SJCRH30 (cell line): ENCODE data around the gene ANKRD16. TPM values are rescaled to one million over a fixed set of nuclear protein-coding genes. Genes with fewer than 3 reads are reported as not detected.
"Not testable (repeated sequence)": the region's sequence is repeated elsewhere in the genome, so short reads cannot be mapped to it uniquely, and the experiment has no call there.

Experiments used
- DNase-seq, 2 experiments: peaks; one replicate each; pipeline ENCODE4 v3.0.0-alpha.2; 2015 to 2020
- H3K27ac ChIP-seq: fragments of 250-450 bp; sonication (Bioruptor Pico); 2 replicates; pipeline ENCODE4 v1.5.1; 2020; ENCODE audit warnings: mild to moderate bottlenecking, moderate library complexity
- H3K27me3 ChIP-seq: fragments of 250-450 bp; sonication (Bioruptor Pico); 2 replicates; pipeline ENCODE4 v1.5.1; 2020; ENCODE audit warnings: mild to moderate bottlenecking, moderate library complexity
- H3K36me3 ChIP-seq: fragments of 250-450 bp; sonication (Bioruptor Pico); 2 replicates; pipeline ENCODE4 v1.5.1; 2020; ENCODE audit warnings: mild to moderate bottlenecking, moderate library complexity
- H3K4me1 ChIP-seq: fragments of 250-450 bp; sonication (Bioruptor Pico); 2 replicates; pipeline ENCODE4 v1.5.1; 2020; ENCODE audit warnings: mild to moderate bottlenecking, moderate library complexity
- H3K4me3 ChIP-seq: fragments of 250-450 bp; sonication (Bioruptor Pico); 2 replicates; pipeline ENCODE4 v1.5.1; 2020; ENCODE audit warnings: mild to moderate bottlenecking, moderate library complexity
- H3K9me3 ChIP-seq: fragments of 250-450 bp; sonication (Bioruptor Pico); replicated peaks from 2 replicates; pipeline ENCODE4 v1.5.1; 2020; ENCODE audit warnings: mild to moderate bottlenecking, moderate library complexity
- total RNA-seq: library from RNA; depleted of rRNA; stranded (reverse); fragments of >200 nt; shearing (Covaris generic); gene quantifications from 2 replicates; pipeline ENCODE4 v1.2.3, GENCODE V29; 2014

The ANKRD16 gene
- total RNA-seq, 1 experiment from 2014 or later, result 5.6 TPM

- DNase-seq, result no peak
Measured at GRCh38 chr10:5876181-5876768, 13.4 kb downstream of the ANKRD16 start.

GRCh38 chr10:5873515-5873995 lies 16.1 kb downstream of the ANKRD16 start:
- no peaks in the 10 kb centered on the region for H3K27me3 ChIP-seq
- no peaks in the 10 kb centered on the region for H3K4me1 ChIP-seq
- H3K4me3 ChIP-seq, result no peak overlapping the region
- H3K9me3 ChIP-seq, result no peaks in the 10 kb centered on the region
- H3K36me3 ChIP-seq, result no peaks in the 10 kb centered on the region
- no peak overlapping the region for H3K27ac ChIP-seq
- peak; percentile 29 to 76 for DNase-seq

More at GRCh38 chr10:5876181-5876768, 13.4 kb downstream of the ANKRD16 start:
- Histone ChIP-seq H3K4me3 (no peak overlapping the region), H3K36me3 (no peaks in the 10 kb centered on the region), H3K27ac (no peak overlapping the region), H3K27me3 (no peaks in the 10 kb centered on the region), H3K4me1 (no peaks in the 10 kb centered on the region), H3K9me3 (no peaks in the 10 kb centered on the region)

GRCh38 chr10:5871596-5871995 lies 18.1 kb downstream of the ANKRD16 start:
- no peak for DNase-seq
- no peaks in the 10 kb centered on the region for H3K27me3 ChIP-seq
- no peak overlapping the region for H3K27ac ChIP-seq

GRCh38 chr10:5869156-5869555 lies 20.5 kb downstream of the ANKRD16 start:
- DNase-seq, result no peak
- no peaks in the 10 kb centered on the region for H3K36me3 ChIP-seq
- H3K9me3 ChIP-seq, result no peaks in the 10 kb centered on the region
- no peaks in the 10 kb centered on the region for H3K4me1 ChIP-seq
- H3K27me3 ChIP-seq, result no peaks in the 10 kb centered on the region
- no peak overlapping the region for H3K4me3 ChIP-seq
- H3K27ac ChIP-seq, result no peak overlapping the region

More at GRCh38 chr10:5871596-5871995, 18.1 kb downstream of the ANKRD16 start:
- Histone ChIP-seq H3K4me3 (no peak overlapping the region), H3K4me1 (no peaks in the 10 kb centered on the region), H3K36me3 (no peaks in the 10 kb centered on the region), H3K9me3 (no peaks in the 10 kb centered on the region)

GRCh38 chr10:5868383-5868782 lies 21.3 kb downstream of the ANKRD16 start:
- H3K4me3 ChIP-seq, DNase-seq, H3K36me3 ChIP-seq, H3K4me1 ChIP-seq, H3K27me3 ChIP-seq, H3K27ac ChIP-seq, H3K9me3 ChIP-seq: not testable (repeated sequence)

GRCh38 chr10:5867091-5867615 lies 22.5 kb downstream of the ANKRD16 start:
- H3K27me3 ChIP-seq, DNase-seq, H3K4me3 ChIP-seq, H3K4me1 ChIP-seq, H3K36me3 ChIP-seq, H3K27ac ChIP-seq, H3K9me3 ChIP-seq: not testable (repeated sequence)

GRCh38 chr10:5866451-5867081 lies 23.1 kb downstream of the ANKRD16 start:
- not testable (repeated sequence) for H3K4me3 ChIP-seq, DNase-seq, H3K27me3 ChIP-seq, H3K9me3 ChIP-seq, H3K27ac ChIP-seq, H3K36me3 ChIP-seq, H3K4me1 ChIP-seq

- not testable (repeated sequence) for DNase-seq, H3K9me3 ChIP-seq, H3K4me3 ChIP-seq, H3K4me1 ChIP-seq, H3K27ac ChIP-seq, H3K27me3 ChIP-seq, H3K36me3 ChIP-seq
Measured at GRCh38 chr10:5862981-5863685, 26.6 kb downstream of the ANKRD16 start.

GRCh38 chr10:5862360-5862961 lies 27.2 kb downstream of the ANKRD16 start:
- no peaks in the 10 kb centered on the region for H3K27me3 ChIP-seq
- H3K4me3 ChIP-seq, result no peak overlapping the region
- DNase-seq, result no peak
- H3K36me3 ChIP-seq, result no peaks in the 10 kb centered on the region
- H3K4me1 ChIP-seq, result no peaks in the 10 kb centered on the region
- no peak overlapping the region for H3K27ac ChIP-seq
- no peaks in the 10 kb centered on the region for H3K9me3 ChIP-seq

GRCh38 chr10:5860066-5860465 lies 29.6 kb downstream of the ANKRD16 start:
- no peak overlapping the region for H3K4me3 ChIP-seq
- no peaks in the 10 kb centered on the region for H3K36me3 ChIP-seq
- no peak for DNase-seq
- no peaks in the 10 kb centered on the region for H3K4me1 ChIP-seq
- H3K27ac ChIP-seq, result no peak overlapping the region
- no peaks in the 10 kb centered on the region for H3K27me3 ChIP-seq
- no peaks in the 10 kb centered on the region for H3K9me3 ChIP-seq

GRCh38 chr10:5858811-5859210 lies 30.9 kb downstream of the ANKRD16 start:
- H3K27ac ChIP-seq, result no peak overlapping the region
- H3K9me3 ChIP-seq, result no peaks in the 10 kb centered on the region
- no peak for DNase-seq
- no peaks in the 10 kb centered on the region for H3K27me3 ChIP-seq
- H3K4me1 ChIP-seq, result no peaks in the 10 kb centered on the region
- H3K4me3 ChIP-seq, result no peak overlapping the region
- H3K36me3 ChIP-seq, result no peaks in the 10 kb centered on the region

- H3K27me3 ChIP-seq, result no peaks in the 10 kb centered on the region
- H3K4me3 ChIP-seq, result no peak overlapping the region
- no peak for DNase-seq
- H3K27ac ChIP-seq, result no peak overlapping the region
- H3K36me3 ChIP-seq, result no peaks in the 10 kb centered on the region
- H3K9me3 ChIP-seq, result no peaks in the 10 kb centered on the region
- H3K4me1 ChIP-seq, result no peaks in the 10 kb centered on the region
Measured at GRCh38 chr10:5856701-5857004, 33.0 kb downstream of the ANKRD16 start.

- no peaks in the 10 kb centered on the region for H3K36me3 ChIP-seq
- no peaks in the 10 kb centered on the region for H3K4me1 ChIP-seq
- no peaks in the 10 kb centered on the region for H3K9me3 ChIP-seq
- H3K27me3 ChIP-seq, result no peaks in the 10 kb centered on the region
- H3K4me3 ChIP-seq, result no peak overlapping the region
- no peak for DNase-seq
- no peak overlapping the region for H3K27ac ChIP-seq
Measured at GRCh38 chr10:5855979-5856700, 33.6 kb downstream of the ANKRD16 start.

- Histone ChIP-seq H3K27ac (no peak overlapping the region), H3K36me3 (no peaks in the 10 kb centered on the region), H3K27me3 (no peaks in the 10 kb centered on the region), H3K9me3 (no peaks in the 10 kb centered on the region), H3K4me3 (no peak overlapping the region), H3K4me1 (no peaks in the 10 kb centered on the region)
- no peak for DNase-seq
Measured at GRCh38 chr10:5854131-5854475, 35.6 kb downstream of the ANKRD16 start.

- H3K36me3 ChIP-seq, H3K27me3 ChIP-seq, H3K27ac ChIP-seq, H3K4me1 ChIP-seq, H3K9me3 ChIP-seq, DNase-seq, H3K4me3 ChIP-seq: not testable (repeated sequence)
Measured at GRCh38 chr10:5846667-5847066, 43.0 kb downstream of the ANKRD16 start.
